OCI-LY1 (cell line): ENCODE results near the gene ADCK1.
"Not testable (repeated sequence)": the region's sequence is repeated elsewhere in the genome, so short reads cannot be mapped to it uniquely, and the experiment has no call there.

Experiments
- EZH2 ChIP-seq: fragments of 200-600 bp; sonication (generic), shearing (Covaris generic); IDR thresholded peaks from 2 replicates; pipeline ENCODE4 v1.8.0; 2017; ENCODE audit warnings: borderline replicate concordance, mixed run types, mild to moderate bottlenecking, antibody characterized with exemption, low read length, moderate library complexity, mixed read lengths
- TF ChIP-seq, protein P1 (sequence below): fragments of 200-600 bp; sonication (generic), shearing (Covaris generic); IDR thresholded peaks from 2 replicates; pipeline ENCODE4 v1.5.1; 2017; ENCODE audit warnings: mild to moderate bottlenecking, antibody characterized with exemption, low read length, moderate library complexity, mixed read lengths

DNA sequence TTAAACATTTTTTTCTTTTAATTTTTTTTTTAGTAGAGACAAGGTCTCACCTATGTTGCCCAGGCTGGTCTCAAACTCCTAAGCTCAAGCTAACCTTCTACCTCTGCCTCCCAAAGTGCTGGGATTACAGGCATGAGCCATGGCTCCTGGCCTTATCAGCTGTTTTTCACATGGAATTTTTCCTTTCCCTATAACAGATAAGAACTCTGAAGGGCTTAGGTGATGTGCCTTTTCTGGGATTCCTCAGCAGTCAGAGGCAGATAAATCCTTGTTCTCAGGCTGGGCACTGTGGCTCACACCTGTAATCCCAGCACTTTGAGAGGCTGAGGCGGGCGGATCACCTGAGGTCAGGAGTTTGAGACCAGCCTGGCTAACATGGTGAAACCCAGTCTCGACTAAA, 6.7 kb upstream of the ADCK1 start:
- TF ChIP-seq, protein P1, sequence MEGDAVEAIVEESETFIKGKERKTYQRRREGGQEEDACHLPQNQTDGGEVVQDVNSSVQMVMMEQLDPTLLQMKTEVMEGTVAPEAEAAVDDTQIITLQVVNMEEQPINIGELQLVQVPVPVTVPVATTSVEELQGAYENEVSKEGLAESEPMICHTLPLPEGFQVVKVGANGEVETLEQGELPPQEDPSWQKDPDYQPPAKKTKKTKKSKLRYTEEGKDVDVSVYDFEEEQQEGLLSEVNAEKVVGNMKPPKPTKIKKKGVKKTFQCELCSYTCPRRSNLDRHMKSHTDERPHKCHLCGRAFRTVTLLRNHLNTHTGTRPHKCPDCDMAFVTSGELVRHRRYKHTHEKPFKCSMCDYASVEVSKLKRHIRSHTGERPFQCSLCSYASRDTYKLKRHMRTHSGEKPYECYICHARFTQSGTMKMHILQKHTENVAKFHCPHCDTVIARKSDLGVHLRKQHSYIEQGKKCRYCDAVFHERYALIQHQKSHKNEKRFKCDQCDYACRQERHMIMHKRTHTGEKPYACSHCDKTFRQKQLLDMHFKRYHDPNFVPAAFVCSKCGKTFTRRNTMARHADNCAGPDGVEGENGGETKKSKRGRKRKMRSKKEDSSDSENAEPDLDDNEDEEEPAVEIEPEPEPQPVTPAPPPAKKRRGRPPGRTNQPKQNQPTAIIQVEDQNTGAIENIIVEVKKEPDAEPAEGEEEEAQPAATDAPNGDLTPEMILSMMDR: not testable (repeated sequence)
- not testable (repeated sequence) for TF ChIP-seq EZH2
